ENCODE results near the gene KRT6A.

The KRT6A gene

DNA sequence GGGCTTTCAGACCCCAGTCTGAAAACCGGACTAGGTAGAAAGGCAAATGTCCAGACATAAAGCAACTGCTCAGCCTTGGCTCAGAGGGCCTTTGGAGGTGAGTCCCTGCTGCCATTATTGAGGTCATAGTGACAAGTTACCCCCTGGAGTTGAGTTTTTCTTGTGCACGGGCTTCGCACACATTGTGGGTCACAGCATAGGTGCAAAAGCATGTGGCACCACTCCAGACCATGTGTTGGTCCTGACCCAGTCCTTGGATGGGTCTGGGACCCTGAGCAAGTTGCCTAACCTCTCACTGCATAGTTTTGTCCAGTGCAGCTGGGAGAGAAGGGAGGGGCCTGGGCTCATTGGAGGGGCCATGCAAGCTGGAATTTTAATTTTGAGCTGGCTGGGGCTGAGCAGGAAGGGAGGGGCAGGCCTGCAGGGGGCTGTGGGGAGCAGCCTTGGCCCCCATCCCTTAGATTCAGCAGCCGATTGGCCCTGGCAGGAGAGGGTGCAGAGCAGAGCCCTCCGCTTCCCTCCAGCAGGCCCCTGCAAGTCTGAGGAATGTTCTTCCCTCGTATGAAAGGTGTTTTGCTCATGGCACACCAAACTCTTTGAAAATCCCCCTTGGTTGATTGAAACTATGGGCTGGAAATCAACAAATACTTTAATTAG lies 31.3 kb upstream of the KRT6A start:
- H3K4me1 ChIP-seq (ENCODE audit: insufficient read depth, low read length): no peaks in the 10 kb centered on the region
- H3K9ac ChIP-seq (ENCODE audit: low read depth, low read length): no peak overlapping the region
- no peaks in the 10 kb centered on the region for H3K36me3 ChIP-seq (ENCODE audit: insufficient read depth, low read depth, low read length)
- H3K9me3 ChIP-seq (ENCODE audit: insufficient read depth, low read depth, low read length): no peaks in the 10 kb centered on the region
- no peaks in the 10 kb centered on the region; the same call in 1 of the 2 replicates for H3K27me3 ChIP-seq (ENCODE audit: insufficient read depth, low read length)
- H3K4me3 ChIP-seq (ENCODE audit: low read length): no peak overlapping the region
- H3K27ac ChIP-seq (ENCODE audit: low read length): no peak overlapping the region

- Histone ChIP-seq H3K9ac (ENCODE audit: low read depth, low read length) (no peak overlapping the region), H3K4me1 (ENCODE audit: insufficient read depth, low read length) (no peaks in the 10 kb centered on the region), H3K36me3 (ENCODE audit: insufficient read depth, low read depth, low read length) (no peaks in the 10 kb centered on the region), H3K27ac (ENCODE audit: low read length) (no peak overlapping the region), H3K27me3 (ENCODE audit: insufficient read depth, low read length) (no peaks in the 10 kb centered on the region; the same call in 1 of the 2 replicates), H3K9me3 (ENCODE audit: insufficient read depth, low read depth, low read length) (no peaks in the 10 kb centered on the region), H3K4me3 (ENCODE audit: low read length) (no peak overlapping the region)
Measured at GRCh38 chr12:52523824-52524223, 30.8 kb upstream of the KRT6A start.

DNA sequence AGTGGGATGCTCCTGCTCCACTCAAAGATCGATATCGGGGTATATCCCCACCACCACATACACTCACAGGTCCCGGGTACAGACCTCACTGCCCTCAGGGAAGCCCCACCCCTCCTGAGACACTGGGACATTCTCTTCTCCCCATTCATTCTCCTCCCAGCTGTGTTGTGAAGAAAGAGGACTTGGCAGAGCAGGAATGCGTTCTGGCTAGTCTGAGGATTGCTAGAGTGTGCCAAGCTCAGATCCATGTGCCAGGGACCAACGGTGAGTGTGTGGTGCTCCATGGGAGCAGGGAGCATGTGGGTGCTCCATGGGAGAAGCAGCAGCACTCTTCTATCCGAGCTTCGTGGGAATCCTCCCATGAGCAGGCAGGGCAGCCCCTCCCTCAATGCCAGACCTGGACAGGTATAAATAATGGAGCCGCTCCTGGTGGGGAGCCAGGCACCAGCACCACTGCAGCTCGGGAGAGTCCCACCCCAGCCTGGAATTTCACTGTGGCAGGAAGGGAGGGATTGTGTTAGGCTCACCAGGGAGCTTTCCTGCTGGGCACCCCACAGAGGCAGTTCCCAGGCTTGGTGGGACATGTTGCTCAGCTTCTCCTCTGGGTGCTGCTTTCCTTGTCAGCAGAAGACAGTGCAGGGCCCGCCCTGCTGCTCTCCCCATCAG lies 29.4 kb upstream of the KRT6A start:
- Histone ChIP-seq H3K27ac (ENCODE audit: low read length) (no peak overlapping the region), H3K4me3 (ENCODE audit: low read length) (no peak overlapping the region), H3K9ac (ENCODE audit: low read depth, low read length) (no peak overlapping the region), H3K4me1 (ENCODE audit: insufficient read depth, low read length) (no peaks in the 10 kb centered on the region), H3K36me3 (ENCODE audit: insufficient read depth, low read depth, low read length) (no peaks in the 10 kb centered on the region), H3K9me3 (ENCODE audit: insufficient read depth, low read depth, low read length) (no peaks in the 10 kb centered on the region), H3K27me3 (ENCODE audit: insufficient read depth, low read length) (no peaks in the 10 kb centered on the region; the same call in 1 of the 2 replicates)

GRCh38 chr12:52521568-52522266 lies 28.7 kb upstream of the KRT6A start:
- H3K27ac ChIP-seq (ENCODE audit: low read length): no peak overlapping the region
- H3K4me3 ChIP-seq (ENCODE audit: low read length): no peak overlapping the region
- no peaks in the 10 kb centered on the region for H3K9me3 ChIP-seq (ENCODE audit: insufficient read depth, low read depth, low read length)
- H3K36me3 ChIP-seq (ENCODE audit: insufficient read depth, low read depth, low read length): no peaks in the 10 kb centered on the region
- H3K9ac ChIP-seq (ENCODE audit: low read depth, low read length): no peak overlapping the region
- H3K4me1 ChIP-seq (ENCODE audit: insufficient read depth, low read length): no peaks in the 10 kb centered on the region
- no peaks in the 10 kb centered on the region; the same call in 1 of the 2 replicates for H3K27me3 ChIP-seq (ENCODE audit: insufficient read depth, low read length)

DNA sequence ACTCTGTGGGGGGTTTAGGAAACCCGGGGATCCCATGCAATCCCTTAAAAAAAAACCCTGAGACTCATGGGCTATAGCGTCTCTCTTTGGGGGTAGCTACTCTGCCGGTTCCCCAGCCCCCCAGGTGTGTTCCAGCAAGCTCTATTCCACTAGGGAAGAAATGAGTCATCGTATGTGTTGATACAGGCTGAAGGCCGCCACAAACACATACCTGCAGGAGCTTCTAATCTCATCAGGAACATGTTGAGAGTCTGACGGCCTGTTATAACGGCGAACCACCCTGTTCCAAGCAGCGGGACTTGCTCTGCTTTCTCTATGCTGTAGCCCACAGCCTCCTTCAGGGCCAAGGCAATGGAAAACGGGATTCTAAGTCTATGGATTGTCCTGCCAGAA lies 28.1 kb upstream of the KRT6A start:
- Histone ChIP-seq H3K4me3 (ENCODE audit: low read length) (no peak overlapping the region), H3K27ac (ENCODE audit: low read length) (no peak overlapping the region), H3K36me3 (ENCODE audit: insufficient read depth, low read depth, low read length) (no peaks in the 10 kb centered on the region), H3K9me3 (ENCODE audit: insufficient read depth, low read depth, low read length) (no peaks in the 10 kb centered on the region), H3K9ac (ENCODE audit: low read depth, low read length) (no peak overlapping the region), H3K4me1 (ENCODE audit: insufficient read depth, low read length) (no peaks in the 10 kb centered on the region), H3K27me3 (ENCODE audit: insufficient read depth, low read length) (no peaks in the 10 kb centered on the region; the same call in 1 of the 2 replicates)

DNA sequence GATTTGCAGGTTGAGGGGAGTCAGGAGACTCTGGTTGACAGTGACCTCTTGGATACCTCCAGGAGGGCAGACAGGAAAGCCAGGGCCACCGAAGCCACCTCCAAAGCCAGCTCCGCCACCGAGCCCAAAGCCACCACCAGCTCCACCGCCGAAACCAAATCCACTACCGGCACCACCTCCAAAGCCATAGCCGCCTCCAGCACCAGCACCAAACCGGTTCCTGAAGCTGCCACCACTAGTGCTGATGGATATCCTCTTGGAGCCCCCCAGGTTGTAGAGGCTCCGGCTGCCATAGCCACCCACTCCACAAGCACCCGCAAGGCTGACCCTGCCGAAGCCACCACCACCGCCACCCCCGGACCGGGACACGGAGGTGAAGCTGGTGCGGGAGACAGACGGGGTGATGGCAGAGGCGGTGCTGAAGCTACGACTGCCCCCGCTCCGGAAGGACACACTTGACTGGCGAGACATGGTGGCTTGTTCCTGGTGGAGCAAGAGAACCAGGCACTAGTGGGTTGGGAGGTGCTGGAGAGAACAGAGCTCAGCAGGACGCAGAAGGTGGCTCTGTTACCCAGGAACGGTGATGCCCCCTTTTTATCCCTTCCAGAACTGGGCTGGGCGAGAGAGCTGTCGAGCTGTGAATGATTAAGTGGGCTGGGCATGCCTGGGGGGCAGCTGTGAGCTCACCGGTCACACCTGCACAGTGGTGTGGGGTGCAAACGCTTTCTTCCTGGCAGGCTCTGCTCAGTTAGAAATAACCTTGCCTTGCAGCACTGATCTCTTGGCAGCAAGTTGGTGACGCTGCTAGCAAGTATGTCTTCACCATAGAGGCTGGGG lies 27.0 kb upstream of the KRT6A start, which contains the start of gene KRT5:
TSS of gene KRT5 (minus strand) at position 569 of the 837 bp plus-strand sequence. CDS start at position 471, 98 bp downstream.
- H3K27me3 ChIP-seq (ENCODE audit: insufficient read depth, low read length): no peaks in the 10 kb centered on the region; the same call in 1 of the 2 replicates
- no peaks in the 10 kb centered on the region for H3K9me3 ChIP-seq (ENCODE audit: insufficient read depth, low read depth, low read length)
- no peaks in the 10 kb centered on the region for H3K4me1 ChIP-seq (ENCODE audit: insufficient read depth, low read length)
- H3K9ac ChIP-seq (ENCODE audit: low read depth, low read length): no peak within 1 kb of the TSS
- no peak within 1 kb of the TSS for H3K4me3 ChIP-seq (ENCODE audit: low read length)
- H3K36me3 ChIP-seq (ENCODE audit: insufficient read depth, low read depth, low read length): no peaks in the 10 kb centered on the region
- H3K27ac ChIP-seq (ENCODE audit: low read length): no peak within 1 kb of the TSS

DNA sequence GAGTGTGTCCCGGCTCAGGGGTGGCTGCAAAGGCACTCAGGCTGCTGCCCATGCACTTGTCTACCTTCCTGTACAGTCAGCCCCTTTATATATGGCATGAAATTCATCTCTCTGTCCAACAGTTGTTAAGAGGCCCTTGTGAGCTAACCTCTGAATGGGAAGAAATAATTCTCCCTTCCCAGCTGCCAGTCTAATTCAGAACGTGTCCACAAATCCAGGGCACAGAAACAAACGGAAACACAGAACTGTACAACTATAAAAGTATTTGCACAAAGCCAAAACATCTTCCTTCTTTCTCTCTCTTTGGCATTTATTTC lies 26.3 kb upstream of the KRT6A start:
- H3K9me3 ChIP-seq (ENCODE audit: insufficient read depth, low read depth, low read length): no peaks in the 10 kb centered on the region
- H3K27me3 ChIP-seq (ENCODE audit: insufficient read depth, low read length): no peaks in the 10 kb centered on the region
- no peak overlapping the region for H3K4me3 ChIP-seq (ENCODE audit: low read length)
- H3K4me1 ChIP-seq (ENCODE audit: insufficient read depth, low read length): no peaks in the 10 kb centered on the region
- no peak overlapping the region for H3K9ac ChIP-seq (ENCODE audit: low read depth, low read length)
- no peak overlapping the region for H3K27ac ChIP-seq (ENCODE audit: low read length)
- no peaks in the 10 kb centered on the region for H3K36me3 ChIP-seq (ENCODE audit: insufficient read depth, low read depth, low read length)

- H3K9ac ChIP-seq (ENCODE audit: low read depth, low read length): no peak overlapping the region
- no peaks in the 10 kb centered on the region for H3K36me3 ChIP-seq (ENCODE audit: insufficient read depth, low read depth, low read length)
- no peaks in the 10 kb centered on the region for H3K4me1 ChIP-seq (ENCODE audit: insufficient read depth, low read length)
- no peak overlapping the region for H3K4me3 ChIP-seq (ENCODE audit: low read length)
- no peak overlapping the region for H3K27ac ChIP-seq (ENCODE audit: low read length)
- H3K9me3 ChIP-seq (ENCODE audit: insufficient read depth, low read depth, low read length): no peaks in the 10 kb centered on the region
- no peaks in the 10 kb centered on the region for H3K27me3 ChIP-seq (ENCODE audit: insufficient read depth, low read length)
Measured at GRCh38 chr12:52518574-52519386, 25.7 kb upstream of the KRT6A start.

DNA sequence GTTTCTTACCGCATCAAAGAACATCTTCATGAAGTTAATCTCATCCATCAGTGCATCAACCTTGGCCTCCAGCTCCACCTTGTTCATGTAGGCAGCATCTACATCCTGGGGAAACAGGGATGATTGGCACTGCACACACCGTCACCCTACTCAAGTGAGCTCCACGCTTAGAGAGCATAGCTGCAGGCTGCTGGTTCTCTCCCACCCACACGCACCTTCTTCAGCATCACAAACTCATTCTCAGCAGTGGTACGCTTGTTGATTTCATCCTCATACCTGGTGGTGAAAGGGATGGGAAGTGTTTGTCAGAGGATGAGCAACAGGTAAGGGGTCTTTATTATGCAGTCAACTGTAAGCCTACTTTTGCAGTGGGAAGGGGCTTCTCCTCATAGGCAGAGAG lies 24.8 kb upstream of the KRT6A start:
- Histone ChIP-seq H3K36me3 (ENCODE audit: insufficient read depth, low read depth, low read length) (no peaks in the 10 kb centered on the region), H3K9me3 (ENCODE audit: insufficient read depth, low read depth, low read length) (no peaks in the 10 kb centered on the region), H3K27ac (ENCODE audit: low read length) (no peak overlapping the region), H3K27me3 (ENCODE audit: insufficient read depth, low read length) (no peaks in the 10 kb centered on the region), H3K4me3 (ENCODE audit: low read length) (no peak overlapping the region), H3K4me1 (ENCODE audit: insufficient read depth, low read length) (no peaks in the 10 kb centered on the region), H3K9ac (ENCODE audit: low read depth, low read length) (no peak overlapping the region)

GRCh38 chr12:52517005-52517835 lies 24.2 kb upstream of the KRT6A start:
- H3K27ac ChIP-seq (ENCODE audit: low read length): no peak overlapping the region

More at GRCh38 chr12:52517005-52517835, 24.2 kb upstream of the KRT6A start:
- H3K36me3 ChIP-seq (ENCODE audit: insufficient read depth, low read depth, low read length): no peaks in the 10 kb centered on the region
- H3K9me3 ChIP-seq (ENCODE audit: insufficient read depth, low read depth, low read length): no peaks in the 10 kb centered on the region
- no peak overlapping the region for H3K9ac ChIP-seq (ENCODE audit: low read depth, low read length)
- no peak overlapping the region for H3K4me3 ChIP-seq (ENCODE audit: low read length)
- no peaks in the 10 kb centered on the region for H3K4me1 ChIP-seq (ENCODE audit: insufficient read depth, low read length)
- no peaks in the 10 kb centered on the region for H3K27me3 ChIP-seq (ENCODE audit: insufficient read depth, low read length)
